Natural killer cell (primary cell): ENCODE results near the gene CNDP1. TPM values are rescaled to one million over a fixed set of nuclear protein-coding genes. Genes with fewer than 3 reads are reported as not detected.

Source experiments
- ATAC-seq, 3 donors: fragments of 150-1000 bp in 2 of 3; fragments of 200-7000 bp in 1 of 3; cut with Tn5 transposase; 1 replicate in 1 of 3; 2 replicates in 2 of 3; pipeline ENCODE4 v1.10.0; 2021; ENCODE audit warnings: mild to moderate bottlenecking in 2 of 3, moderate library complexity in 2 of 3
- DNase-seq, 2 donors: peaks; one replicate each; pipeline versions ENCODE4 v3.0.0 to v3.0.0-alpha.2; 2013 to 2021; ENCODE audit warnings: mixed read lengths in 1 of 2
- H3K27ac ChIP-seq: one replicate; pipeline ENCODE4 v1.5.1; 2013; ENCODE audit warnings: mild to moderate bottlenecking, low read length
- H3K27me3 ChIP-seq: one replicate; pipeline ENCODE4 v1.6.1; 2013; ENCODE audit warnings: low read length; ENCODE audit not compliant: control insufficient read depth, insufficient read depth
- H3K36me3 ChIP-seq: one replicate; pipeline ENCODE4 v1.6.1; 2013; ENCODE audit warnings: low read length; ENCODE audit not compliant: control insufficient read depth, insufficient read depth
- H3K4me1 ChIP-seq: one replicate; pipeline ENCODE4 v1.6.1; 2013; ENCODE audit warnings: low read length; ENCODE audit not compliant: control insufficient read depth, insufficient read depth
- H3K4me3 ChIP-seq: one replicate; pipeline ENCODE4 v1.5.1; 2013; ENCODE audit warnings: low read length
- H3K9me3 ChIP-seq: one replicate; pipeline ENCODE4 v1.6.1; 2013; ENCODE audit warnings: low read length; ENCODE audit not compliant: control insufficient read depth, insufficient read depth
- H3K27ac Mint-ChIP-seq, 2 donors: one replicate each; pipeline ENCODE4 v1.8.0; 2022; ENCODE audit warnings: mild to moderate bottlenecking in 2 of 2, mixed read lengths in 2 of 2, moderate library complexity in 1 of 2
- H3K27me3 Mint-ChIP-seq, 2 donors: one replicate each; pipeline ENCODE4 v1.8.0; 2022; ENCODE audit warnings: low read depth in 2 of 2, mixed read lengths in 2 of 2
- H3K36me3 Mint-ChIP-seq: one replicate; pipeline ENCODE4 v1.8.0; 2022; ENCODE audit warnings: mixed read lengths
- H3K4me1 Mint-ChIP-seq, 2 donors: one replicate each; pipeline ENCODE4 v1.8.0; 2022; ENCODE audit warnings: mixed read lengths in 2 of 2
- H3K4me3 Mint-ChIP-seq: one replicate; pipeline ENCODE4 v1.8.0; 2022; ENCODE audit warnings: mild to moderate bottlenecking, moderate library complexity, mixed read lengths
- H3K9me3 Mint-ChIP-seq, 2 donors: one replicate each; pipeline ENCODE4 v1.8.0; 2022; ENCODE audit warnings: mixed read lengths in 2 of 2
- CTCF ChIP-seq: fragments of 200-600 bp; IDR thresholded peaks from one replicate; pipeline ENCODE4 v1.8.0; 2022; ENCODE audit warnings: antibody characterized with exemption
- WGBS: methylation state at CpG from one replicate; pipeline ENCODE4 v1.1.7; 2013; ENCODE audit warnings: missing lambda C conversion rate; ENCODE audit not compliant: insufficient coverage; 5-methylcytosine and 5-hydroxymethylcytosine counted together
- intact Hi-C: fragments of 100-400 bp; cut with micrococcal nuclease; formaldehyde crosslinking; loops from one replicate; pipeline ENCODE4 v1.14.2; 2022
- total RNA-seq, 4 donors: library from RNA; stranded (reverse); fragments of 120-200 nt in 1 of 4; gene quantifications; one replicate each; pipeline versions ENCODE4 v1.2.3 to v1.2.4, GENCODE V29; 2013 to 2022

The CNDP1 gene
- total RNA-seq, 3 donors from 2014 or later (not counting 1 experiment from before 2014, with no cell fraction given) = 0.31 to 0.60 (median 0.57) TPM

- H3K9me3 Mint-ChIP-seq = no peaks in the 10 kb centered on the region
- Histone ChIP-seq H3K9me3 (no peaks in the 10 kb centered on the region), H3K4me1 (no peaks in the 10 kb centered on the region), H3K27ac (no peak overlapping the region), H3K27me3 (no peaks in the 10 kb centered on the region), H3K4me3 (no peak overlapping the region), H3K36me3 (peaks cover 80% of the 10 kb centered on the region)
- no peak overlapping the region for H3K4me3 Mint-ChIP-seq
- DNase-seq = no peak
- intact Hi-C loops = no loop called here
- 88% methylated on average over 23 of the region's 23 CpGs for WGBS
- H3K36me3 Mint-ChIP-seq = peaks cover 6% of the 10 kb centered on the region
- no peaks in the 10 kb centered on the region for H3K27me3 Mint-ChIP-seq
- peak overlapping the region; percentile 19 to 71 for H3K27ac Mint-ChIP-seq
- TF ChIP-seq CTCF = no peak
- peaks cover 5 to 16% of the 10 kb centered on the region in 2 donors for H3K4me1 Mint-ChIP-seq
- ATAC-seq = no peak
Measured at GRCh38 chr18:74507097-74507881, 27.0 kb upstream of the CNDP1 start.

- H3K4me3 ChIP-seq = no peak overlapping the region
- H3K9me3 Mint-ChIP-seq = no peaks in the 10 kb centered on the region
- peaks cover 6% of the 10 kb centered on the region for H3K36me3 Mint-ChIP-seq
- intact Hi-C loops = no loop called here
- H3K27ac ChIP-seq = no peak overlapping the region
- no peaks in the 10 kb centered on the region for H3K27me3 Mint-ChIP-seq
- no peaks in the 10 kb centered on the region for H3K27me3 ChIP-seq
- TF ChIP-seq CTCF = no peak
- ATAC-seq (no peak), DNase-seq (no peak)
- 94% methylated on average over 14 of the region's 14 CpGs for WGBS
- H3K4me1 ChIP-seq = no peaks in the 10 kb centered on the region
- peaks cover 81% of the 10 kb centered on the region for H3K36me3 ChIP-seq
- no peak overlapping the region for H3K4me3 Mint-ChIP-seq
- peaks cover 5 to 22% of the 10 kb centered on the region in 2 donors for H3K4me1 Mint-ChIP-seq
- peak overlapping the region in 1 of 2 donors; percentile 71 for H3K27ac Mint-ChIP-seq
- no peaks in the 10 kb centered on the region for H3K9me3 ChIP-seq
Measured at GRCh38 chr18:74507927-74508326, 26.4 kb upstream of the CNDP1 start.

- no peaks in the 10 kb centered on the region for H3K9me3 ChIP-seq
- DNase-seq (no peak), ATAC-seq (no peak)
- intact Hi-C loops = no loop called here
- H3K4me1 Mint-ChIP-seq = peaks cover 5 to 23% of the 10 kb centered on the region in 2 donors
- H3K27me3 Mint-ChIP-seq = no peaks in the 10 kb centered on the region
- H3K4me3 Mint-ChIP-seq = no peak overlapping the region
- H3K27me3 ChIP-seq = no peaks in the 10 kb centered on the region
- peaks cover 6% of the 10 kb centered on the region for H3K36me3 Mint-ChIP-seq
- no peaks in the 10 kb centered on the region for H3K9me3 Mint-ChIP-seq
- peaks cover 82% of the 10 kb centered on the region for H3K36me3 ChIP-seq
- no peak for TF ChIP-seq CTCF
- no peak overlapping the region for H3K27ac ChIP-seq
- H3K27ac Mint-ChIP-seq = peak overlapping the region in 1 of 2 donors; percentile 71
- H3K4me3 ChIP-seq = no peak overlapping the region
- WGBS = 85% methylated on average over 9 of the region's 9 CpGs
- H3K4me1 ChIP-seq = no peaks in the 10 kb centered on the region
Measured at GRCh38 chr18:74508366-74508765, 25.9 kb upstream of the CNDP1 start.
